Vagina (tissue), 2 donors: ENCODE results near the gene YIF1A. TPM values are rescaled to one million over a fixed set of nuclear protein-coding genes. Genes with fewer than 3 reads are reported as not detected.

Experiments
- DNase-seq, 2 donors: peaks; one replicate each; pipeline ENCODE4 v3.0.0-alpha.2; 2017; ENCODE audit errors: extremely low spot score in 2 of 2
- H3K27ac ChIP-seq: fragments of 200-600 bp; sonication (generic); one replicate; pipeline ENCODE4 v1.5.1; 2019
- H3K27me3 ChIP-seq: fragments of 200-600 bp; sonication (generic); one replicate; pipeline ENCODE4 v1.5.1; 2019
- H3K36me3 ChIP-seq, 2 donors: fragments of 200-600 bp; sonication (generic); one replicate each; pipeline ENCODE4 v1.5.1; 2017 to 2019
- H3K4me1 ChIP-seq: fragments of 200-600 bp; sonication (generic); one replicate; pipeline ENCODE4 v1.5.1; 2019
- H3K4me3 ChIP-seq, 2 donors: fragments of 200-600 bp; sonication (generic); 1 replicate in 1 of 2; 2 replicates in 1 of 2; pipeline ENCODE4 v1.5.1; 2016 to 2019
- H3K9me3 ChIP-seq: fragments of 200-600 bp; sonication (generic); one replicate; pipeline ENCODE4 v1.5.1; 2019
- CTCF ChIP-seq, 3 experiments: fragments of 450-650 bp in 2 of 3; fragments of 200-600 bp in 1 of 3; sonication (generic) in 1 of 3; IDR thresholded peaks; one replicate each; pipeline ENCODE4 v1.5.1; 2017 to 2019; ENCODE audit warnings: antibody characterized with exemption in 3 of 3, mild to moderate bottlenecking in 2 of 3, moderate library complexity in 2 of 3
- POLR2A ChIP-seq, 2 donors: fragments of 450-650 bp; IDR thresholded peaks; one replicate each; pipeline ENCODE4 v1.6.1; 2017; ENCODE audit warnings: antibody characterized with exemption in 2 of 2, mild to moderate bottlenecking in 2 of 2, moderate library complexity in 2 of 2
- POLR2AphosphoS5 ChIP-seq, 2 donors: sonication (generic); formaldehyde crosslinking; IDR thresholded peaks; one replicate each; pipeline ENCODE4 v1.9.0; 2017; ENCODE audit warnings: antibody characterized with exemption in 2 of 2, mild to moderate bottlenecking in 2 of 2, low read depth in 1 of 2; ENCODE audit not compliant: insufficient read depth in 1 of 2
- intact Hi-C: fragments of 100-400 bp; cut with DNase I; formaldehyde crosslinking; loops from one replicate; pipeline ENCODE4 v1.15.1; 2023
- total RNA-seq: library from RNA; depleted of rRNA; stranded (reverse); fragments of >200 nt; gene quantifications from one replicate; pipeline ENCODE4 v1.2.3, GENCODE V29; 2016

The YIF1A gene
- total RNA-seq, 1 donor from 2014 or later = 130 TPM

DNA sequence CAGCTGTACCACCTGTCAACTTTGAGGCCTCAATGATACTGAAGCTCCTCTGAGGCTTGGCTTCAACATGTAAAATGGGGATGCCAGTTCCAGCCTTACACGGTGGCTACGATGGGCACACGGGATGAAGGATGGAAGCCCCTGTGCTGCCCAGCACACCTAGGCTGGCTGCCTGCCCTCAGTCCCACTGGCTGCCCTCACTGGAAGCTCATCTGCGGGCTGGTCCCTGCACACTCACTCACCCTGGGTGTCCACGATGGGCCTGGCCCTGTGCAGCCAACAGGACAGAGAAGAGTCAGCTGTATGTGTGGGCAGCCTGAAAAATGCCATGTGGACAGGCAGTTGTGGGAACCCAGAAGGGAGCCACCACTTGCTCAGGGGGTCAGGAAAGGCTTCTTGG lies 2.2 kb downstream of the YIF1A start:
- Histone ChIP-seq H3K9me3 (no peaks in the 10 kb centered on the region), H3K4me3 (no peak overlapping the region), H3K27ac (no peak overlapping the region), H3K4me1 (peaks cover 47% of the 10 kb centered on the region), H3K36me3 (no peaks in the 10 kb centered on the region), H3K27me3 (no peaks in the 10 kb centered on the region)
- DNase-seq = no peak
- TF ChIP-seq POLR2A (IDR thresholded peaks at IDR 0.05) (no peak), CTCF (IDR thresholded peaks at IDR 0.05) (no peak), POLR2AphosphoS5 (IDR thresholded peaks at IDR 0.05; ENCODE audit: insufficient read depth in 1 of 2, low read depth in 1 of 2) (no peak)
- intact Hi-C loops = loop anchor here (10.0 kb wide), 1 partner anchor 62 kb away; no protein-coding TSS in a partner anchor

DNA sequence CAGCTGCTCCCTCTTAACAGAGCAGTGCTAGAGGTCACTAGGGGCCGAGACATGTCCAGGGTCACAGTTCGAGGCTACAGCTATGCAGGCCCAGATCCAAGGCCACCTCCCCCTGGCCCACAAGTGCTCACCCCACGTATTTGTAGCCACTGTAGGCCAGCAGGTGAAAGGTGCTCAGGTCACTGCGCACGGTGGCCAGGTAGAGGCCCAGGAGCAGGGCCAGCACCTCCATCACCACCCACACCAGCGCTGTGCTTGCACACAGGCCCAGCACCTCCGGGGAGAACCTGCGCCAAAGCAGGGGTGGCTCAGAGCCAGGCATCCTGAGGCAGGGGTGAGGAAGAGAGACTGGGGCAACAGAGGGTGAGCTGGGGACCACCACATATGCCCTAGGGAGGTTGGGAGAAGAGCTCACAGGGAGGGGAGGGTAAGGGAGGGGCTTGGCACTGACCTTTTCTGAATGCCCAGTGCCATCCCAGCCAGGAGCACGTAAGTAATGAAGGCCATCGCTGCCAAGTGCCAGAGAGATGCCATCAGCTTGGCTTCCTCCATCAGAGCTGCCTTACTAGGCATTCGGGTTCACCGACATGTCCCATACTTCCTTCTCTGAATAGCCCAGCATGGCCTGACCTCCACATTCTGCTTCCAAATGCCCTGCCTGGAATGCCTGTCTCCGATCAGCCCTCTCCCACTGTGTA lies 3.5 kb downstream of the YIF1A start:
- no peak for DNase-seq
- no peak overlapping the region for H3K4me3 ChIP-seq
- no peaks in the 10 kb centered on the region for H3K36me3 ChIP-seq
- H3K9me3 ChIP-seq = no peaks in the 10 kb centered on the region
- H3K4me1 ChIP-seq = peaks cover 47% of the 10 kb centered on the region
- no peaks in the 10 kb centered on the region for H3K27me3 ChIP-seq
- intact Hi-C loops = loop anchor here (10.0 kb wide), 1 partner anchor 61 kb away; no protein-coding TSS in a partner anchor
- no peak for TF ChIP-seq POLR2A (IDR thresholded peaks at IDR 0.05)
- TF ChIP-seq POLR2AphosphoS5 (IDR thresholded peaks at IDR 0.05; ENCODE audit: insufficient read depth in 1 of 2, low read depth in 1 of 2) = no peak
- TF ChIP-seq CTCF (IDR thresholded peaks at IDR 0.05) = no peak
- no peak overlapping the region for H3K27ac ChIP-seq

DNA sequence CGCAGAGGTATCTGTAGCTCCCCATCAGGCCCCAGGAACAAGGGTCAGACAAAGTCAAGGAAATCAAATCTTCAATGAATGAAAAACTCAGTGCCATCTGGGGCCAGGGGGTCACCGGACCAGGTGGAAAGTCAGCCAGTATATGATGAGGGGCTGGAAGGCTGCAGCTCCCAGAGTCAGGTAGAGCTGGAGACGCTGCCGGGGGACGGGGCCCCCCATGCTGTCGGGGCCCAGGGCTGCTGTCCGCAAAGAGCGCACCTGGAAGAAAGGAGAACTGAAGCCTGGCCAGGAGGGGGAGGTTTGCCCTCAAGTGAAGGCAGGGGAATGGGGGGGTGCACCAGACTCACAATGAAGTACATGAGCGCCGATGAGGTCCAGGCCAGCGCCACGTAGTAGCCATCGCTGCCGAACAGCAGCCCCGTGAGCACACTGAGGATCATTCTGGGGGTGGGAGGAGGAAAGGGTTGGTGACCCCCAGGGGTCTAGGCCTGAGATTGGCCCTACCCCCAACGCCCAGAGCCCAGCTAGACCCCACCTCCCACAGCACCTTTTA lies 4.3 kb downstream of the YIF1A start:
- no peak for TF ChIP-seq POLR2AphosphoS5 (IDR thresholded peaks at IDR 0.05; ENCODE audit: insufficient read depth in 1 of 2, low read depth in 1 of 2)
- no peak for TF ChIP-seq CTCF (IDR thresholded peaks at IDR 0.05)
- no peak for TF ChIP-seq POLR2A (IDR thresholded peaks at IDR 0.05)
- Histone ChIP-seq H3K27me3 (no peaks in the 10 kb centered on the region), H3K4me3 (no peak overlapping the region), H3K36me3 (no peaks in the 10 kb centered on the region), H3K27ac (no peak overlapping the region), H3K4me1 (peaks cover 39% of the 10 kb centered on the region), H3K9me3 (no peaks in the 10 kb centered on the region)
- DNase-seq = no peak
- intact Hi-C loops = loop anchor here (10.0 kb wide), 1 partner anchor 60 kb away; no protein-coding TSS in a partner anchor

GRCh38 chr11:66283461-66284105 lies 5.4 kb downstream of the YIF1A start:
- no peak overlapping the region for H3K4me3 ChIP-seq
- no peak for TF ChIP-seq POLR2A (IDR thresholded peaks at IDR 0.05)
- no peak for TF ChIP-seq POLR2AphosphoS5 (IDR thresholded peaks at IDR 0.05; ENCODE audit: insufficient read depth in 1 of 2, low read depth in 1 of 2)
- TF ChIP-seq CTCF (IDR thresholded peaks at IDR 0.05) = no peak
- no peaks in the 10 kb centered on the region for H3K27me3 ChIP-seq
- no peak overlapping the region for H3K27ac ChIP-seq
- intact Hi-C loops = loop anchor here (10.0 kb wide), 1 partner anchor 59 kb away; no protein-coding TSS in a partner anchor
- H3K4me1 ChIP-seq = peaks cover 40% of the 10 kb centered on the region
- H3K36me3 ChIP-seq = no peaks in the 10 kb centered on the region
- no peak for DNase-seq
- H3K9me3 ChIP-seq = no peaks in the 10 kb centered on the region
